Ascending aorta (tissue), 2 donors: ENCODE results near the gene TIGD1. TPM values are rescaled to one million over a fixed set of nuclear protein-coding genes. Genes with fewer than 3 reads are reported as not detected.

Source experiments
- DNase-seq, 2 donors: peaks; one replicate each; pipeline ENCODE4 v3.0.0-alpha.2; 2019; ENCODE audit warnings: low spot score in 2 of 2
- H3K27ac ChIP-seq, 2 donors: fragments of 200-600 bp; sonication (generic); one replicate each; pipeline ENCODE4 v1.5.1; 2016 to 2017; ENCODE audit warnings: mild to moderate bottlenecking in 1 of 2
- H3K27me3 ChIP-seq: fragments of 200-600 bp; sonication (generic); one replicate; pipeline ENCODE4 v1.5.1; 2017
- H3K36me3 ChIP-seq, 2 donors: fragments of 200-600 bp; sonication (generic); one replicate each; pipeline ENCODE4 v1.5.1; 2016
- H3K4me1 ChIP-seq, 2 donors: fragments of 200-600 bp; sonication (generic); one replicate each; pipeline ENCODE4 v1.5.1; 2016 to 2017; ENCODE audit warnings: mild to moderate bottlenecking in 1 of 2
- H3K4me3 ChIP-seq, 2 donors: fragments of 200-600 bp; sonication (generic); one replicate each; pipeline ENCODE4 v1.5.1; 2016 to 2017; ENCODE audit warnings: mild to moderate bottlenecking in 1 of 2
- H3K9me3 ChIP-seq, 2 donors: fragments of 200-600 bp; sonication (generic); one replicate each; pipeline ENCODE4 v1.5.1; 2016
- intact Hi-C: fragments of 100-400 bp; cut with DNase I; formaldehyde crosslinking; loops from one replicate; pipeline ENCODE4 v1.15.1; 2023
- total RNA-seq: library from RNA; depleted of rRNA; stranded (reverse); fragments of >200 nt; gene quantifications from one replicate; pipeline ENCODE4 v1.1.0, GENCODE V29; 2016
- TF ChIP-seq, protein P1 (sequence below), 3 experiments: fragments of 200-600 bp in 2 of 3; fragments of 450-650 bp in 1 of 3; sonication (generic) in 2 of 3; IDR thresholded peaks; one replicate each; pipeline ENCODE4 v1.5.1; 2016 to 2019; ENCODE audit warnings: antibody characterized with exemption in 3 of 3, mild to moderate bottlenecking in 1 of 3, moderate library complexity in 1 of 3

TIGD1 gene
- total RNA-seq, 1 donor from 2014 or later: 0.53 TPM

GRCh38 chr2:232512602-232513001 lies 37.8 kb downstream of the TIGD1 start:
- no peak overlapping the region for H3K4me3 ChIP-seq
- H3K36me3 ChIP-seq: no peaks in the 10 kb centered on the region
- TF ChIP-seq, protein P1, sequence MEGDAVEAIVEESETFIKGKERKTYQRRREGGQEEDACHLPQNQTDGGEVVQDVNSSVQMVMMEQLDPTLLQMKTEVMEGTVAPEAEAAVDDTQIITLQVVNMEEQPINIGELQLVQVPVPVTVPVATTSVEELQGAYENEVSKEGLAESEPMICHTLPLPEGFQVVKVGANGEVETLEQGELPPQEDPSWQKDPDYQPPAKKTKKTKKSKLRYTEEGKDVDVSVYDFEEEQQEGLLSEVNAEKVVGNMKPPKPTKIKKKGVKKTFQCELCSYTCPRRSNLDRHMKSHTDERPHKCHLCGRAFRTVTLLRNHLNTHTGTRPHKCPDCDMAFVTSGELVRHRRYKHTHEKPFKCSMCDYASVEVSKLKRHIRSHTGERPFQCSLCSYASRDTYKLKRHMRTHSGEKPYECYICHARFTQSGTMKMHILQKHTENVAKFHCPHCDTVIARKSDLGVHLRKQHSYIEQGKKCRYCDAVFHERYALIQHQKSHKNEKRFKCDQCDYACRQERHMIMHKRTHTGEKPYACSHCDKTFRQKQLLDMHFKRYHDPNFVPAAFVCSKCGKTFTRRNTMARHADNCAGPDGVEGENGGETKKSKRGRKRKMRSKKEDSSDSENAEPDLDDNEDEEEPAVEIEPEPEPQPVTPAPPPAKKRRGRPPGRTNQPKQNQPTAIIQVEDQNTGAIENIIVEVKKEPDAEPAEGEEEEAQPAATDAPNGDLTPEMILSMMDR (IDR thresholded peaks at IDR 0.05): no peak
- intact Hi-C loops: no loop called here
- no peaks in the 10 kb centered on the region for H3K4me1 ChIP-seq
- no peak for DNase-seq
- no peak overlapping the region for H3K27ac ChIP-seq
- H3K9me3 ChIP-seq: no peaks in the 10 kb centered on the region
- no peaks in the 10 kb centered on the region for H3K27me3 ChIP-seq

- TF ChIP-seq, protein P1 (IDR thresholded peaks at IDR 0.05): no peak
- H3K4me3 ChIP-seq: no peak overlapping the region
- no peaks in the 10 kb centered on the region for H3K27me3 ChIP-seq
- H3K27ac ChIP-seq: no peak overlapping the region
- no peak for DNase-seq
- intact Hi-C loops: no loop called here
- H3K4me1 ChIP-seq: no peaks in the 10 kb centered on the region
- no peaks in the 10 kb centered on the region for H3K9me3 ChIP-seq
- H3K36me3 ChIP-seq: no peaks in the 10 kb centered on the region
Observed at GRCh38 chr2:232511336-232511890, 38.9 kb downstream of the TIGD1 start.

DNA sequence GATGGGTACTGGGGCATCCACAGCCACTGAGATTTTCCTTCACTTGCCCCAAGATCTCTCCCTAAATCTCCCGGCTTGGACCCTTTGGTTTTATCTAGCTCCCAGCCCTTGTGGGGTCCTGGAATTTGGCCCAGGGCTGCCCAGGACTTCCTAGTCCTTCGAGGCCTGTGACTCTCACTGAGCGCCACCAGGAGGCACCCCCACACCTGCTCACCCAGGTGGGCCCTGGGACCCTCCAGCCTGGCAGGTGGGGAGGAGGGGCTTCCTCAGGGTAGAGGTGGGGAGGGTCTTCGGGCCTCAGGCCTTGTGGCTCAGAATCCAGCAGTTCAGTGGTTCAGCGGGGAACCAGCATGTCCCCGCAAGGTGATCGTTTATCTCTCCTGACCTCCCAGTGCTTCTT lies 42.1 kb downstream of the TIGD1 start:
- intact Hi-C loops: no loop called here

GRCh38 chr2:232506709-232507108 lies 43.6 kb downstream of the TIGD1 start:
- no peak for DNase-seq
- Histone ChIP-seq H3K4me1 (peaks cover 4 to 7% of the 10 kb centered on the region in 2 donors), H3K4me3 (no peak overlapping the region), H3K36me3 (no peaks in the 10 kb centered on the region), H3K27ac (no peak overlapping the region), H3K27me3 (no peaks in the 10 kb centered on the region), H3K9me3 (no peaks in the 10 kb centered on the region)
- intact Hi-C loops: no loop called here
- TF ChIP-seq, protein P1 (IDR thresholded peaks at IDR 0.05): no peak

More for the DNA sequence above, 42.1 kb downstream of the TIGD1 start:
- Histone ChIP-seq H3K27ac (no peak overlapping the region), H3K36me3 (no peaks in the 10 kb centered on the region), H3K27me3 (no peaks in the 10 kb centered on the region), H3K9me3 (no peaks in the 10 kb centered on the region), H3K4me3 (no peak overlapping the region), H3K4me1 (peaks cover 3% of the 10 kb centered on the region in 2 donors)
- TF ChIP-seq, protein P1 (IDR thresholded peaks at IDR 0.05): no peak
- DNase-seq: no peak

DNA sequence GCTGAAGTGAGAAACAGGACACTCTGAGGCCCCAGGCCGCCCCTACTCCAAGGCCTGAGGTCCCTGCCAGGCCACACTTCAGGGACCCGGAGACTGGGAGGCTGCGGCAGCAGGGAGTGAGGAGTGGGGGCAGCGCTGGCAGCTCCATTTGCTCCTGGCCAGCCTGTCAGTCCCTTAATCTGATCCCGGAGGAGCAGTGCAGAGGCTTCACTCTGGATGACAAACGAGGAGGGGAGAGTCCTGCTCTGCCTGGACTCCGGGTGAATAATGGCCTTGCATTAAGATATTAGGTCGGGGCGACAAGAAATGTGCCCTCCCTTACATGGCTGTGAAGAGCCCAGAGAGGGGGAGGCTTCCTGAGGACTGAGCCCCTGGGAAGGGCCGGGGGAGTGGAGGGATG lies 44.5 kb downstream of the TIGD1 start:
- TF ChIP-seq, protein P1 (IDR thresholded peaks at IDR 0.05): no peak
- Histone ChIP-seq H3K4me1 (peaks cover 4 to 7% of the 10 kb centered on the region in 2 donors), H3K9me3 (no peaks in the 10 kb centered on the region), H3K27me3 (no peaks in the 10 kb centered on the region), H3K4me3 (no peak overlapping the region), H3K27ac (no peak overlapping the region), H3K36me3 (no peaks in the 10 kb centered on the region)
- intact Hi-C loops: no loop called here
- DNase-seq: no peak

- no peaks in the 10 kb centered on the region for H3K27me3 ChIP-seq
- DNase-seq: no peak
- no peak overlapping the region for H3K27ac ChIP-seq
- no peaks in the 10 kb centered on the region for H3K9me3 ChIP-seq
- TF ChIP-seq, protein P1 (IDR thresholded peaks at IDR 0.05): no peak
- H3K36me3 ChIP-seq: no peaks in the 10 kb centered on the region
- H3K4me3 ChIP-seq: no peak overlapping the region
- intact Hi-C loops: no loop called here
- peaks cover 4 to 7% of the 10 kb centered on the region in 2 donors for H3K4me1 ChIP-seq
Observed at GRCh38 chr2:232504438-232504837, 45.9 kb downstream of the TIGD1 start.
